ENCODE results near the gene PITPNM3. TPM values are rescaled to one million over a fixed set of nuclear protein-coding genes. Genes with fewer than 3 reads are reported as not detected.
A peak's percentile ranks its signal among the peaks of the same experiment; 100 is the strongest.

PITPNM3 gene
- total and polyA plus RNA-seq, 2 experiments from 2014 or later, result 1.0 to 1.5 TPM

- H3K27me3 ChIP-seq (ENCODE audit: insufficient read depth), result no peaks in the 10 kb centered on the region
- H3F3A ChIP-seq (replicated peaks; ENCODE audit: low read depth), result 0 out of 2 replicates have a peak, but pooled peaks cover 17% of the 10 kb centered on the region
- Mint-ChIP-seq H3K9me3 (no peaks in the 10 kb centered on the region), H3K4me1 (peaks cover 66% of the 10 kb centered on the region), H3K27me3 (ENCODE audit: insufficient read depth, low read depth, poor library complexity) (peaks cover 27% of the 10 kb centered on the region), H3K36me3 (ENCODE audit: low read depth) (peaks cover 37% of the 10 kb centered on the region), H3K4me3 (peak overlapping the region; percentile 11; the same call in 1 of the 3 replicates), H3K27ac (peak overlapping the region; percentile 2)
- H2AFZ ChIP-seq, result no peak overlapping the region
- H3K4me2 ChIP-seq, result peak overlapping the region; percentile 65; the same call in 1 of the 2 replicates
- no peak for ATAC-seq
- TF ChIP-seq STAT1 (IDR thresholded peaks at IDR 0.05; ENCODE audit: unreplicated experiment) (no peak), POLR2AphosphoS5 (IDR thresholded peaks at IDR 0.05; ENCODE audit: low read depth) (no peak), EZH2 (IDR thresholded peaks at IDR 0.05; ENCODE audit: low read depth, unreplicated experiment) (no peak), JUNB (IDR thresholded peaks at IDR 0.05; ENCODE audit: unreplicated experiment) (no peak), NANOG (IDR thresholded peaks at IDR 0.05; ENCODE audit: borderline replicate concordance) (no peak), CTCF (conservative IDR thresholded peaks at IDR 0.05; ENCODE audit: low read depth in 2 of 2) (no peak), REST (IDR thresholded peaks at IDR 0.05; ENCODE audit: unreplicated experiment) (no peak), EZH2phosphoT487 (IDR thresholded peaks at IDR 0.05; ENCODE audit: unreplicated experiment) (no peak), CREB1 (CRISPR knock-in tag; IDR thresholded peaks at IDR 0.05; ENCODE audit: low read depth) (no peak), ZNF462 (CRISPR knock-in tag; IDR thresholded peaks at IDR 0.05) (no peak), ZNF331 (CRISPR knock-in tag; IDR thresholded peaks at IDR 0.05; ENCODE audit: low read depth) (no peak)
- peaks cover 33% of the 10 kb centered on the region for H3K4me1 ChIP-seq (ENCODE audit: insufficient read depth)
- H3K4me3 ChIP-seq, result no peak overlapping the region
- H3K36me3 ChIP-seq (ENCODE audit: insufficient read depth), result peaks cover 17% of the 10 kb centered on the region
- no peaks in the 10 kb centered on the region for H3K79me2 ChIP-seq (replicated peaks; ENCODE audit: insufficient read depth)
- peak overlapping the region; percentile 76; the same call in 1 of the 2 replicates for H3K27ac ChIP-seq (ENCODE audit: low read depth)
- peak; percentile 34 for DNase-seq (ENCODE audit: low spot score)
- H3K9me2 ChIP-seq (ENCODE audit: insufficient read depth), result no peaks in the 10 kb centered on the region
- H4K20me1 ChIP-seq (replicated peaks; ENCODE audit: insufficient read depth), result peaks cover 9% of the 10 kb centered on the region
These were observed 103.7 kb downstream of the PITPNM3 start for GRCh38 chr17:6452471-6453266.
